Measurements from ENCODE around the gene PNMA8B.

PNMA8B gene

GRCh38 chr19:46470376-46470775, 25.3 kb downstream of the PNMA8B start:
- CTCF ChIA-PET, result no interaction called here
- Mint-ChIP-seq H3K9me3 (no peaks in the 10 kb centered on the region), H3K36me3 (no peaks in the 10 kb centered on the region), H3K4me1 (peaks cover 5% of the 10 kb centered on the region), H3K27me3 (peaks cover 78% of the 10 kb centered on the region), H3K27ac (no peak overlapping the region), H3K4me3 (no peak overlapping the region)
- no peak for DNase-seq

GRCh38 chr19:46469541-46470185, 26.0 kb downstream of the PNMA8B start:
- Mint-ChIP-seq H3K27ac (no peak overlapping the region), H3K36me3 (no peaks in the 10 kb centered on the region), H3K4me3 (no peak overlapping the region), H3K27me3 (peaks cover 74% of the 10 kb centered on the region), H3K9me3 (no peaks in the 10 kb centered on the region), H3K4me1 (peaks cover 5% of the 10 kb centered on the region)
- CTCF ChIA-PET, result no interaction called here
- DNase-seq, result no peak

- Mint-ChIP-seq H3K9me3 (no peaks in the 10 kb centered on the region), H3K27me3 (peaks cover 58% of the 10 kb centered on the region), H3K27ac (no peak overlapping the region), H3K4me1 (no peaks in the 10 kb centered on the region), H3K4me3 (no peak overlapping the region), H3K36me3 (no peaks in the 10 kb centered on the region)
- no peak for DNase-seq
- CTCF ChIA-PET, result interaction anchor here (0.5 kb wide), 1 partner anchor 66 kb away, joined by 4 read pairs; no protein-coding TSS in a partner anchor
Measured at GRCh38 chr19:46466536-46467196, 29.0 kb downstream of the PNMA8B start.

GRCh38 chr19:46463516-46463915, 32.2 kb downstream of the PNMA8B start:
- H3K27me3 Mint-ChIP-seq, result peaks cover 38% of the 10 kb centered on the region
- H3K9me3 Mint-ChIP-seq, result no peaks in the 10 kb centered on the region
- no peak for DNase-seq
- H3K27ac Mint-ChIP-seq, result no peak overlapping the region
- no peaks in the 10 kb centered on the region for H3K4me1 Mint-ChIP-seq
- CTCF ChIA-PET, result no interaction called here
- H3K4me3 Mint-ChIP-seq, result no peak overlapping the region
- no peaks in the 10 kb centered on the region for H3K36me3 Mint-ChIP-seq

- H3K4me1 Mint-ChIP-seq, result no peaks in the 10 kb centered on the region
- CTCF ChIA-PET, result interaction anchor here (1.5 kb wide), 1 partner anchor 26 kb away, joined by 4 read pairs; no protein-coding TSS in a partner anchor
Measured at GRCh38 chr19:46461537-46461936, 34.1 kb downstream of the PNMA8B start.

GRCh38 chr19:46460981-46461380, 34.7 kb downstream of the PNMA8B start:
- CTCF ChIA-PET, result interaction anchor here (1.5 kb wide), 1 partner anchor 27 kb away, joined by 4 read pairs; no protein-coding TSS in a partner anchor

More at GRCh38 chr19:46461537-46461936, 34.1 kb downstream of the PNMA8B start:
- no peaks in the 10 kb centered on the region for H3K36me3 Mint-ChIP-seq
- H3K27me3 Mint-ChIP-seq, result peaks cover 26% of the 10 kb centered on the region
- no peak overlapping the region for H3K27ac Mint-ChIP-seq
- DNase-seq, result no peak
- no peaks in the 10 kb centered on the region for H3K9me3 Mint-ChIP-seq
- H3K4me3 Mint-ChIP-seq, result no peak overlapping the region

GRCh38 chr19:46460055-46460454, 35.6 kb downstream of the PNMA8B start:
- CTCF ChIA-PET, result interaction anchor here (1.0 kb wide), 1 partner anchor 27 kb away, joined by 3 read pairs; no protein-coding TSS in a partner anchor
- H3K9me3 Mint-ChIP-seq, result no peaks in the 10 kb centered on the region
- no peaks in the 10 kb centered on the region for H3K36me3 Mint-ChIP-seq
- H3K4me3 Mint-ChIP-seq, result no peak overlapping the region
- H3K4me1 Mint-ChIP-seq, result no peaks in the 10 kb centered on the region
- DNase-seq, result no peak
- H3K27ac Mint-ChIP-seq, result no peak overlapping the region
- peaks cover 20% of the 10 kb centered on the region for H3K27me3 Mint-ChIP-seq

More at GRCh38 chr19:46460981-46461380, 34.7 kb downstream of the PNMA8B start:
- no peak overlapping the region for H3K27ac Mint-ChIP-seq
- H3K27me3 Mint-ChIP-seq, result peaks cover 25% of the 10 kb centered on the region
- no peaks in the 10 kb centered on the region for H3K36me3 Mint-ChIP-seq
- no peaks in the 10 kb centered on the region for H3K9me3 Mint-ChIP-seq
- no peak for DNase-seq
- H3K4me3 Mint-ChIP-seq, result no peak overlapping the region
- H3K4me1 Mint-ChIP-seq, result no peaks in the 10 kb centered on the region

GRCh38 chr19:46456930-46457329, 38.7 kb downstream of the PNMA8B start:
- Mint-ChIP-seq H3K27me3 (peaks cover 16% of the 10 kb centered on the region), H3K4me3 (no peak overlapping the region), H3K36me3 (no peaks in the 10 kb centered on the region), H3K9me3 (no peaks in the 10 kb centered on the region), H3K27ac (no peak overlapping the region), H3K4me1 (no peaks in the 10 kb centered on the region)
- no peak for DNase-seq
- CTCF ChIA-PET, result no interaction called here

- no peak overlapping the region for H3K27ac Mint-ChIP-seq
- no peaks in the 10 kb centered on the region for H3K4me1 Mint-ChIP-seq
- no peaks in the 10 kb centered on the region for H3K36me3 Mint-ChIP-seq
- H3K27me3 Mint-ChIP-seq, result peaks cover 14% of the 10 kb centered on the region
- no peak overlapping the region for H3K4me3 Mint-ChIP-seq
- DNase-seq, result no peak
- H3K9me3 Mint-ChIP-seq, result peaks cover 7% of the 10 kb centered on the region
- CTCF ChIA-PET, result no interaction called here
Measured at GRCh38 chr19:46454244-46454643, 41.4 kb downstream of the PNMA8B start.

- Mint-ChIP-seq H3K9me3 (peaks cover 8% of the 10 kb centered on the region), H3K27ac (no peak overlapping the region), H3K36me3 (no peaks in the 10 kb centered on the region), H3K4me1 (no peaks in the 10 kb centered on the region), H3K4me3 (no peak overlapping the region), H3K27me3 (peaks cover 14% of the 10 kb centered on the region)
- no peak for DNase-seq
- CTCF ChIA-PET, result no interaction called here
Measured at GRCh38 chr19:46453661-46454060, 42.0 kb downstream of the PNMA8B start.

GRCh38 chr19:46452186-46452585, 43.5 kb downstream of the PNMA8B start:
- H3K4me1 Mint-ChIP-seq, result no peaks in the 10 kb centered on the region
- CTCF ChIA-PET, result no interaction called here
- H3K9me3 Mint-ChIP-seq, result peaks cover 8% of the 10 kb centered on the region
- H3K27ac Mint-ChIP-seq, result no peak overlapping the region
- H3K4me3 Mint-ChIP-seq, result no peak overlapping the region
- H3K36me3 Mint-ChIP-seq, result no peaks in the 10 kb centered on the region
- peaks cover 23% of the 10 kb centered on the region for H3K27me3 Mint-ChIP-seq
- no peak for DNase-seq

GRCh38 chr19:46451352-46451751, 44.3 kb downstream of the PNMA8B start:
- DNase-seq, result no peak
- CTCF ChIA-PET, result no interaction called here
- Mint-ChIP-seq H3K9me3 (peaks cover 8% of the 10 kb centered on the region), H3K4me3 (no peak overlapping the region), H3K27me3 (peaks cover 23% of the 10 kb centered on the region), H3K27ac (no peak overlapping the region), H3K36me3 (no peaks in the 10 kb centered on the region), H3K4me1 (no peaks in the 10 kb centered on the region)

GRCh38 chr19:46450737-46451136, 44.9 kb downstream of the PNMA8B start:
- Mint-ChIP-seq H3K27ac (no peak overlapping the region), H3K9me3 (peaks cover 8% of the 10 kb centered on the region), H3K36me3 (no peaks in the 10 kb centered on the region), H3K4me3 (no peak overlapping the region), H3K4me1 (no peaks in the 10 kb centered on the region), H3K27me3 (peaks cover 26% of the 10 kb centered on the region)
- DNase-seq, result no peak
- CTCF ChIA-PET, result no interaction called here

- DNase-seq, result no peak
- peaks cover 8% of the 10 kb centered on the region for H3K9me3 Mint-ChIP-seq
- H3K36me3 Mint-ChIP-seq, result no peaks in the 10 kb centered on the region
- H3K4me3 Mint-ChIP-seq, result no peak overlapping the region
- H3K27ac Mint-ChIP-seq, result no peak overlapping the region
- CTCF ChIA-PET, result interaction anchor here (0.6 to 1.5 kb wide), 2 partner anchors 14 to 34 kb away, joined by 3 read pairs; no protein-coding TSS in a partner anchor
- no peaks in the 10 kb centered on the region for H3K4me1 Mint-ChIP-seq
- H3K27me3 Mint-ChIP-seq, result peaks cover 18% of the 10 kb centered on the region
Measured at GRCh38 chr19:46449228-46449627, 46.4 kb downstream of the PNMA8B start.

GRCh38 chr19:46448601-46449000, 47.1 kb downstream of the PNMA8B start:
- peaks cover 17% of the 10 kb centered on the region for H3K27me3 Mint-ChIP-seq
- no peak overlapping the region for H3K4me3 Mint-ChIP-seq
- H3K4me1 Mint-ChIP-seq, result no peaks in the 10 kb centered on the region
- DNase-seq, result no peak
- peaks cover 8% of the 10 kb centered on the region for H3K9me3 Mint-ChIP-seq
- CTCF ChIA-PET, result interaction anchor here (1.5 kb wide), 1 partner anchor 13 kb away, joined by 3 read pairs; no protein-coding TSS in a partner anchor
- H3K36me3 Mint-ChIP-seq, result no peaks in the 10 kb centered on the region
- no peak overlapping the region for H3K27ac Mint-ChIP-seq

All from activated naive CD4-positive, alpha-beta T cell treated with anti-CD3 and anti-CD28 coated beads, Interleukin-2, amount 10 ng/mL, durations not matched to agents 7 days and 5 days (primary cell).